MCF 10A (cell line): Measurements from ENCODE around the gene ASTN2. TPM values are rescaled to one million over a fixed set of nuclear protein-coding genes. Genes with fewer than 3 reads are reported as not detected.

Source experiments
- BruUV-seq: library from RNA; stranded (reverse); fragments of 400-500 nt; replicated peaks from 2 replicates; lab custom pipeline; 2021; lab: Mats Ljungman, UMichigan
- CTCF ChIA-PET: fragments of 300-600 bp; sonication (Branson Sonifier 250); formaldehyde crosslinking; extraction: SDS; loops from one replicate; lab custom pipeline; 2021; ENCODE audit warnings: antibody characterized with exemption, inconsistent platforms; lab: Yijun Ruan, JAX
- POLR2A ChIA-PET: fragments of 300-600, 350-650 bp; sonication (Branson Sonifier 250); formaldehyde crosslinking; extraction: SDS; loops from one replicate; lab custom pipeline; 2020; ENCODE audit warnings: antibody characterized with exemption, inconsistent platforms; lab: Yijun Ruan, JAX
- DNase-seq: peaks from one replicate; pipeline ENCODE4 v3.0.0-alpha.2; 2018; ENCODE audit not compliant: unreplicated experiment
- H3K27ac Mint-ChIP-seq: one replicate; pipeline ENCODE4 v1.8.0; 2022; ENCODE audit warnings: mild to moderate bottlenecking, low read depth, mixed read lengths; ENCODE audit not compliant: unreplicated experiment
- H3K27me3 Mint-ChIP-seq: one replicate; pipeline ENCODE4 v1.8.0; 2022; ENCODE audit warnings: mixed read lengths; ENCODE audit not compliant: insufficient read depth, unreplicated experiment
- H3K36me3 Mint-ChIP-seq: one replicate; pipeline ENCODE4 v1.8.0; 2022; ENCODE audit warnings: mild to moderate bottlenecking, moderate library complexity, mixed read lengths; ENCODE audit not compliant: insufficient read depth, unreplicated experiment
- H3K4me1 Mint-ChIP-seq: one replicate; pipeline ENCODE4 v1.8.0; 2022; ENCODE audit warnings: mixed read lengths; ENCODE audit not compliant: insufficient read depth, unreplicated experiment
- H3K4me3 Mint-ChIP-seq: one replicate; pipeline ENCODE4 v1.8.0; 2022; ENCODE audit warnings: mild to moderate bottlenecking, moderate library complexity, mixed read lengths; ENCODE audit not compliant: unreplicated experiment
- H3K9me3 Mint-ChIP-seq: one replicate; pipeline ENCODE4 v1.8.0; 2022; ENCODE audit warnings: mixed read lengths; ENCODE audit not compliant: unreplicated experiment
- CTCF ChIP-seq: fragments of 200-600 bp; IDR thresholded peaks from one replicate; pipeline ENCODE4 v1.8.0; 2022; ENCODE audit warnings: antibody characterized with exemption, mild to moderate bottlenecking; ENCODE audit not compliant: unreplicated experiment
- intact Hi-C: fragments of 100-400 bp; cut with micrococcal nuclease; formaldehyde crosslinking; loops from 2 replicates; pipeline ENCODE4 v1.14.1; 2022
- total RNA-seq: library from RNA; stranded (reverse); gene quantifications from 2 replicates; pipeline ENCODE4 v1.2.3, GENCODE V29; 2022

Gene ASTN2
- total RNA-seq, 1 experiment from 2014 or later: 1.8 TPM

GRCh38 chr9:116525611-116526010, 889.2 kb downstream of the ASTN2 start:
- no TSS peak for BruUV-seq
- no peak for DNase-seq
- Mint-ChIP-seq H3K36me3 (no peaks in the 10 kb centered on the region), H3K27ac (no peak overlapping the region), H3K4me1 (no peaks in the 10 kb centered on the region), H3K27me3 (no peaks in the 10 kb centered on the region), H3K4me3 (no peak overlapping the region), H3K9me3 (peaks cover 6% of the 10 kb centered on the region)
- TF ChIP-seq CTCF: no peak
- CTCF ChIA-PET: interaction anchor here (0.7 kb wide), 1 partner anchor 96 kb away, joined by 4 read pairs; no protein-coding TSS in a partner anchor
- POLR2A ChIA-PET: no interaction called here
- intact Hi-C loops: no loop called here

GRCh38 chr9:116524778-116525470, 889.9 kb downstream of the ASTN2 start:
- BruUV-seq: no TSS peak
- DNase-seq: no peak
- Mint-ChIP-seq H3K4me3 (no peak overlapping the region), H3K27me3 (no peaks in the 10 kb centered on the region), H3K36me3 (no peaks in the 10 kb centered on the region), H3K4me1 (no peaks in the 10 kb centered on the region), H3K9me3 (peaks cover 8% of the 10 kb centered on the region), H3K27ac (no peak overlapping the region)
- TF ChIP-seq CTCF: no peak
- POLR2A ChIA-PET: no interaction called here
- intact Hi-C loops: no loop called here
- CTCF ChIA-PET: interaction anchor here (0.7 kb wide), 1 partner anchor 96 kb away, joined by 4 read pairs; no protein-coding TSS in a partner anchor

- CTCF ChIA-PET: no interaction called here
- Mint-ChIP-seq H3K4me1 (no peaks in the 10 kb centered on the region), H3K27me3 (no peaks in the 10 kb centered on the region), H3K9me3 (peaks cover 17% of the 10 kb centered on the region), H3K27ac (no peak overlapping the region), H3K36me3 (no peaks in the 10 kb centered on the region), H3K4me3 (no peak overlapping the region)
- no TSS peak for BruUV-seq
- intact Hi-C loops: no loop called here
- no peak for DNase-seq
- TF ChIP-seq CTCF: no peak
- POLR2A ChIA-PET: no interaction called here
Observed at GRCh38 chr9:116520218-116520617, 894.6 kb downstream of the ASTN2 start.

GRCh38 chr9:116516456-116516855, 898.4 kb downstream of the ASTN2 start:
- H3K27me3 Mint-ChIP-seq: no peaks in the 10 kb centered on the region
- no peaks in the 10 kb centered on the region for H3K4me1 Mint-ChIP-seq
- no peaks in the 10 kb centered on the region for H3K36me3 Mint-ChIP-seq
- POLR2A ChIA-PET: no interaction called here
- no peak overlapping the region for H3K27ac Mint-ChIP-seq
- intact Hi-C loops: no loop called here
- CTCF ChIA-PET: interaction anchor here (0.7 kb wide), 1 partner anchor 21 kb away, joined by 7 read pairs; no protein-coding TSS in a partner anchor
- DNase-seq: no peak
- BruUV-seq: no TSS peak
- peaks cover 25% of the 10 kb centered on the region for H3K9me3 Mint-ChIP-seq
- TF ChIP-seq CTCF: no peak
- H3K4me3 Mint-ChIP-seq: no peak overlapping the region
